ENCODE results near the gene PTPRK. TPM values are rescaled to one million over a fixed set of nuclear protein-coding genes. Genes with fewer than 3 reads are reported as not detected.

The PTPRK gene
- total and polyA plus RNA-seq, 8 donors, result 57.0 to 90.4 (median 78.6) TPM

GRCh38 chr6:127963495-127963894 lies 556.9 kb downstream of the PTPRK start:
- no peaks in the 10 kb centered on the region for H3K27me3 ChIP-seq
- intact Hi-C loops (cut with DNase I), result no loop called here
- no peaks in the 10 kb centered on the region for H3K4me1 ChIP-seq
- H3K4me3 ChIP-seq, result no peak overlapping the region
- DNase-seq, result no peak
- no peak for ATAC-seq
- TF ChIP-seq CTCF (IDR thresholded peaks at IDR 0.05), result no peak
- H3K36me3 ChIP-seq, result peaks cover 0 to 12% of the 10 kb centered on the region in 2 donors
- H3K27ac ChIP-seq, result no peak overlapping the region
- H3K9me3 ChIP-seq, result no peaks in the 10 kb centered on the region

GRCh38 chr6:127959869-127960268 lies 560.5 kb downstream of the PTPRK start:
- H3K9me3 ChIP-seq, result no peaks in the 10 kb centered on the region
- no peak for TF ChIP-seq CTCF (IDR thresholded peaks at IDR 0.05)
- intact Hi-C loops (cut with DNase I), result no loop called here
- H3K4me3 ChIP-seq, result no peak overlapping the region
- no peak for ATAC-seq
- H3K4me1 ChIP-seq, result no peaks in the 10 kb centered on the region
- no peaks in the 10 kb centered on the region for H3K27me3 ChIP-seq
- H3K36me3 ChIP-seq, result no peaks in the 10 kb centered on the region
- DNase-seq, result no peak
- no peak overlapping the region for H3K27ac ChIP-seq

GRCh38 chr6:127956956-127957355 lies 563.4 kb downstream of the PTPRK start:
- TF ChIP-seq CTCF (IDR thresholded peaks at IDR 0.05), result no peak
- DNase-seq, result peak in 2 of 4 donors; percentile 66 to 80
- intact Hi-C loops (cut with DNase I), result no loop called here

GRCh38 chr6:127956260-127956888 lies 564.0 kb downstream of the PTPRK start:
- intact Hi-C loops (cut with DNase I), result no loop called here
- no peaks in the 10 kb centered on the region for H3K36me3 ChIP-seq
- H3K4me1 ChIP-seq, result no peaks in the 10 kb centered on the region
- H3K27me3 ChIP-seq, result no peaks in the 10 kb centered on the region
- H3K27ac ChIP-seq, result no peak overlapping the region
- DNase-seq (peak in 1 of 4 donors; percentile 1), ATAC-seq (no peak)
- no peaks in the 10 kb centered on the region for H3K9me3 ChIP-seq
- H3K4me3 ChIP-seq, result no peak overlapping the region
- TF ChIP-seq CTCF (IDR thresholded peaks at IDR 0.05), result no peak

More at GRCh38 chr6:127956956-127957355, 563.4 kb downstream of the PTPRK start:
- no peak overlapping the region for H3K27ac ChIP-seq
- H3K27me3 ChIP-seq, result no peaks in the 10 kb centered on the region
- no peaks in the 10 kb centered on the region for H3K36me3 ChIP-seq
- no peaks in the 10 kb centered on the region for H3K9me3 ChIP-seq
- no peaks in the 10 kb centered on the region for H3K4me1 ChIP-seq
- no peak for ATAC-seq
- no peak overlapping the region for H3K4me3 ChIP-seq

- ATAC-seq, result no peak
- H3K27me3 ChIP-seq, result no peaks in the 10 kb centered on the region
- intact Hi-C loops (cut with DNase I), result no loop called here
- H3K27ac ChIP-seq, result no peak overlapping the region
- H3K36me3 ChIP-seq, result no peaks in the 10 kb centered on the region
- no peak for DNase-seq
- no peaks in the 10 kb centered on the region for H3K4me1 ChIP-seq
- TF ChIP-seq CTCF (IDR thresholded peaks at IDR 0.05), result no peak
- no peak overlapping the region for H3K4me3 ChIP-seq
- H3K9me3 ChIP-seq, result no peaks in the 10 kb centered on the region
These were observed 566.3 kb downstream of the PTPRK start for GRCh38 chr6:127954082-127954481.

All from left lung (tissue), 10 donors.